ENCODE data around the gene INPP5D. TPM values are rescaled to one million over a fixed set of nuclear protein-coding genes. Genes with fewer than 3 reads are reported as not detected.
"Not testable (repeated sequence)": the region's sequence is repeated elsewhere in the genome, so short reads cannot be mapped to it uniquely, and the experiment has no call there.

Gene INPP5D
- 1.2 and 9.7 TPM in 2 replicates for total RNA-seq

DNA sequence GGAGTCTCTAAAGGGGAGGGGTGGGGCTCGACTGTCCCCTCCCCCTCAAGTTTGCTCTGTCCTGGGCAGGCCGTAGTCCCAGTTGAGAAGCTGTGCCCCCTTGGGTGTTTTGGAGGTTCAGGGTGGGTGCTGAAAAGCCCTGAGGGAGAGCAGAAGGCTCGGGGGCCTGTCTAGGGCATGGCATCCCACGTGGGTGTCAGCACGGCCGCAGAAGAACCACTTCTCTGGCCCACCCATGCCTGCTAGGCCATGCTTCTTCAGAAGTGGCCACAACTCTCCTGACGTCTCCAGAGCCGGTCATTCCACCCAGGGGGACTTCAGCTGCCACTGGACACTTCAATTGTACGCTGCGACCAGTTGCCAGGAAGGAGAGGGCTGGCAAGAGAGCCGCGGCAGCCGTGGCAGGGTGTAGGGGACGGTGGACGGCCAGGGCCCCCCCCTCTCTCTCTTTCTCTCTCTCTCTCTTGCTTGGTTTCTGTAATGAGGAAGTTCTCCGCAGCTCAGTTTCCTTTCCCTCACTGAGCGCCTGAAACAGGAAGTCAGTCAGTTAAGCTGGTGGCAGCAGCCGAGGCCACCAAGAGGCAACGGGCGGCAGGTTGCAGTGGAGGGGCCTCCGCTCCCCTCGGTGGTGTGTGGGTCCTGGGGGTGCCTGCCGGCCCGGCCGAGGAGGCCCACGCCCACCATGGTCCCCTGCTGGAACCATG lies at the start of gene INPP5D:
INPP5D (plus strand) TSS at position 546 of the 704 bp plus-strand sequence; CDS start at position 683, 137 bp downstream.
- DNase-seq (ENCODE audit: low read depth), result no peak

- DNase-seq (ENCODE audit: low read depth), result no peak
These were observed 49.4 kb upstream of the INPP5D start for GRCh38 chr2:233010569-233011267.

DNA sequence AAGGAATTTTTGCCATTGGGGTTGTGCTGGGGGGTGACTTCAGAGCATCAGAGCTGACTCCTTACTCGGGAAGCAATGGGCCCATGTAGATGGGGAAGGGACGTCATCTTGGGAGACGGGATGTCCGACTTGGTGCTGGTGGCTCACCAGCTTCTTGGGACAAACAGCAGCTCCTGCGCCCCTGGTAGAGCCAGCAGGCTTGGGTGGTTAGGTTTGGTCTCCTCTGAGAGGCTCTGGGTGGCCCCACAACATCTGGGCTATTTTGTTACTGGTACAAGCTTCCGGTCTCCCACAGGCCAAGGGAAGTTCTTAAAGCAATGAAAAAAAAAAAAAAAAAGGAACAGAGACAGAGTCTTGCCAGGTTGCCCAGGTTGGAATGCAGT lies 48.9 kb upstream of the INPP5D start:
- DNase-seq (ENCODE audit: low read depth), result no peak

DNA sequence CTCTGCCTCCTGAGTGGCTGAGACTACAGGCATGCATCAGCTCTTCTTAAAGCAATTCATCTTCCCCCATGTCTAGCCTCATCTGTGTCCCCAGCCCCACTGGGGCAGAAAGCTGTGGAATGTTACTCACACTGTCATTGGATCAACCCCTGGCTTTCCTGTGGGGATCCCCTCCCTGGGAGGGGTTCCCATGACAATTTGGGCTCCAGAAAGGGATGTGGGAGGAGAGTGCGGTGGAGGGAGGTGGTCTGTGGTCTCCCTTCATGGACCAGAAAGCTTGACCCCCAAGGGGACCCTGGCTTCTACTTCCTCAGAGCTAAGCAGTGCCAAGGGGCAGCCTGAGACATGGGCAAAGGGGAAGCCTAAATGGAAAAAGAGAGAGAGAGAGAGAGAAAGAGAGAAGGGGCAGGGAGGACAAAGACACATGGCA lies 48.4 kb upstream of the INPP5D start:
- DNase-seq (ENCODE audit: low read depth), result no peak

GRCh38 chr2:233012301-233012971 lies 47.7 kb upstream of the INPP5D start:
- DNase-seq (ENCODE audit: low read depth), result no peak

GRCh38 chr2:233013027-233013461 lies 47.1 kb upstream of the INPP5D start, which contains the start of gene NGEF:
NGEF (minus strand) TSS chr2:233013256; CDS start chr2:232974890, 38,366 bp downstream.
- peak; percentile 18 for DNase-seq (ENCODE audit: low read depth)

GRCh38 chr2:233013650-233014049 lies 46.5 kb upstream of the INPP5D start:
- DNase-seq (ENCODE audit: low read depth), result no peak

GRCh38 chr2:233015019-233015645 lies 45.0 kb upstream of the INPP5D start:
- DNase-seq (ENCODE audit: low read depth), result no peak

- DNase-seq (ENCODE audit: low read depth), result no peak
These were observed 42.2 kb upstream of the INPP5D start for GRCh38 chr2:233017947-233018346.

- not testable (repeated sequence) for DNase-seq (ENCODE audit: low read depth)
These were observed 40.5 kb upstream of the INPP5D start for GRCh38 chr2:233019610-233020009.

DNA sequence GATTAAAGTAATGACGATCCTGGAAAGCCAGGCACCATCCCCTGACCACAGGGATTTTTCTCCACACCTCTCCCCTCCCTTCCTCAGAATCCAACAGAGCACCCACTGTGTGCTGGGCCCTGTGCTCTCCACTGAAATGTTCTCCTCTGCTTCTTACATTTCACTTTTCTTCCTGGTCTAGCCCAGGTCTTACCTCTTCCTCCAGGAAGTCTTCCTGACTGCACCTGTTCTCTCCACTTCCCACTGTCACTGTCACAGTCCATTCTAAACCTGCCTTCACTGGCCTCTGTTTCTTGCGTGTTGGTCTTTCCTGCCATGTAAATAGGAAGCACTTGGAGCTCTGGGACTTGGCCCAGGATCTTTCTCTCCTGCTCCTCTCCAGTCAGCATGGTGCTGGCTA lies 39.7 kb upstream of the INPP5D start:
- no peak for DNase-seq (ENCODE audit: low read depth)

DNA sequence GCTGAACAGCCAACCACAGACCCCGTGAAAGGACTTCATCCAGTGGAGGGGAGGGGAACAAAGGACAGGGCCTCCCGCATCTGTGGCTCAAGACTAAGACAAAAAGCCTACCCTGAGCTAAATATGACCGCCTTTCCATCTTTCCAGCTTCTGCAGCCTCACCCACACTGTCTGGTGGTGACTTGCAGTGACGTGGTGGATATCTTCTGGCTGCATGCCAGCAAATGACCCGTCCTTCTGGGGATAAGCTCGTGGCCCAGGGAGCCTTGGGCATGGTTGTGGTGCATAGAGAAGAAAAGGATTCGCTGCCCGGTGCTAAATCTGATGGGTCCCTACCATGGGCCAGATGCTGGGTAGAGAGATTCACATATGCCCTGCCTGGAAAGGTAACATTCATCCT lies 38.4 kb upstream of the INPP5D start:
- no peak for DNase-seq (ENCODE audit: low read depth)

GRCh38 chr2:233022561-233022960 lies 37.6 kb upstream of the INPP5D start:
- no peak for DNase-seq (ENCODE audit: low read depth)

DNA sequence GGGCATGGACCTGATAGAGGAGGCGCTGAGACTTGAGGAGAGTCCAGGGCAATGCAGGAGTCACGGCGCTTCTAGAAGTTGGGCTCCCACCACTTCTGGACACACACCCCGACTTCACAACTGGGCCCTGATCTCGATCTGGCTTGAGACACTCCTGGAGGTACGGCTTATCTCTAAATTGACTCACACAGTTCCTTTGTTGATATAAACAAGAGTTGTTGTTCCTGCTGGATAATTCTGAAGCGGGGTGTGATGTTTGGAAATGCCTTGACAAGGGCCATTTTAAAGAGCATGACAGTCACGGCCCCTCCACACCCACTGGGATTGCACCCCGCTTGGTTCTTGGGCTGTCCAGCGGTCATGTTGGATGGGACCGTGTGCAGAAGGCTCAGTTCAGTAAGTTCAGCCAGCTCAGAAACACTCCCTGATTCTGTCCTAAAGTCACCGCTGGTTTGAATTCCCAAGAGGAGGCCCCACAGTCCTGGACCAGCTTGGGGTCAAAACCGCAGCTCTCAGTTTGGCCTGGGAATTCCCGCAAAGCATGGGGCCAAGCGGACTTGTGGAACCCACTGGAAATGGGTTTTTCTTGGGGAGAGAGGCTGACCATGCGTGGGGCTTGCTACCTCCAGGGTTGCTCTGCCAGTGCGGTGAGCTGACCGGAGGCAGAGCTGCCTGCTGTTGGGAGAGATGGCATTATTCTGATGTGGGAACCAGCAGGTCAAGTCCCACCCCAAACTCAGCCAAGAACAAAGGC lies 37.0 kb upstream of the INPP5D start:
- DNase-seq (ENCODE audit: low read depth), result no peak

- no peak for DNase-seq (ENCODE audit: low read depth)
These were observed 36.3 kb upstream of the INPP5D start for GRCh38 chr2:233023761-233024410.

- peak; percentile 40 for DNase-seq (ENCODE audit: low read depth)
These were observed 34.4 kb upstream of the INPP5D start for GRCh38 chr2:233025706-233026105.

- peak; percentile 92 for DNase-seq (ENCODE audit: low read depth)
These were observed 33.8 kb upstream of the INPP5D start for GRCh38 chr2:233026198-233026813.

GRCh38 chr2:233029321-233029720 lies 30.8 kb upstream of the INPP5D start:
- DNase-seq (ENCODE audit: low read depth), result no peak

DNA sequence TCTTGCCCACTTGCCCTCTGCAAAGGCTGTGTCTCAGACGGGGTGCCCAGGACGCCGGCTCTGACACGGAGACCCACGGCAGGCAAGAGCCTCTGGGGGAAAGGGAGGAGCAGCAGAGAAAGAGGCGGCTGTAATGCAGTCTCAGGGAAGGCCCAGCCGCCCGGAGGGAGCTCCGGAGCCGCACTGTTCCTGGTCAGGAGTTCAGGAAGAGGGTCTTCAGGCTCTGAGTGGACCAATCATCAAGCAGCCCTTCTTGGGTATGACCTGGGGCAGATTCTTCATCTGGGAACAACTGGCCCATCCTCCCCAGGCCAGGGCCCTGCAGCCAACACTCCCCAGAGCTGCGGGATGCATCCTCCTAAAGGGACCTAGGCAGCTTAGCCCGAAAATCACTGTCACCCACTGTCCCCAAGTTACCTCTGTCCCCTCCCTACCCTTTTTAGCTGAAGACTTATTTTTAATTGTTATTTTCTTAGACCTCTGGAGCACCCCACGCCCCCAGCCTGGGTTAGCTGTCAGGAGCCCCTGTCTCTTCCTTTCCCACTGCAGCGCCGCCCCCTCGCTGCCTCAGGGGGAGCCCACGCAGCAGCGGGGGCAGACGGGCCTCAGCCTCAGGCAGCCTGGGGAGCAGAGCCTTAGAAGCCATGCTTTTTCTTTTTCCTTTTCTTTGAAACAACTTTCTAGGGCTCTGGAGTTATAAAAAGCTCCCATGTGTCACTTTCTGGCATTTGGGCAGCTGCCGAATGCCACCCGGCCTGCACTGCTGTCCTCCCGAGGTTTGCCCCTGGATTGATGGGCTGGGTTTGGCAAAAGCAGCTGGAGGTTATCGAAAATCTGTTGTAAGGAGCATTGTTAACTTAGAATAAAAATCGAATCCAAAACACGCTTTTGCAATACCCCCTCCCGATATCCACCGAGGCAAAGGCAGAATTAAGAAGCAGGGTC lies 28.3 kb upstream of the INPP5D start:
- no peak for DNase-seq (ENCODE audit: low read depth)

Data from renal cortical epithelial cell (primary cell).